ENCODE results near the gene RFTN1. TPM values are rescaled to one million over a fixed set of nuclear protein-coding genes. Genes with fewer than 3 reads are reported as not detected.
A peak's percentile ranks its signal among the peaks of the same experiment; 100 is the strongest.

The RFTN1 gene
- total RNA-seq, 2 experiments from 2014 or later: 74.9 to 75.1 TPM

- peaks cover 81% of the 10 kb centered on the region for H3K4me1 Mint-ChIP-seq
- POLR2A ChIA-PET: interaction anchor here (0.7 to 5.5 kb wide), 10 partner anchors 13 to 863 kb away, joined by 3 to 60 read pairs (median 4); partner anchors contain the start of genes DPH3, OXNAD1 and RFTN1
- H3K9me3 Mint-ChIP-seq: peaks cover 10% of the 10 kb centered on the region
- H3K4me3 Mint-ChIP-seq: peak overlapping the region; percentile 81
- DNase-seq: peak; percentile 36
- peak overlapping the region; percentile 92 for H3K27ac Mint-ChIP-seq
- H3K36me3 Mint-ChIP-seq (ENCODE audit: low read depth): peaks cover 68% of the 10 kb centered on the region
- H3K27me3 Mint-ChIP-seq: no peaks in the 10 kb centered on the region
- CTCF ChIA-PET: interaction anchor here (0.7 to 6.5 kb wide), 11 partner anchors 12 to 262 kb away, joined by 3 to 163 read pairs (median 5); partner anchors contain the start of genes DPH3, OXNAD1 and RFTN1
Observed at GRCh38 chr3:16288664-16289063, 224.8 kb downstream of the RFTN1 start.

DNA sequence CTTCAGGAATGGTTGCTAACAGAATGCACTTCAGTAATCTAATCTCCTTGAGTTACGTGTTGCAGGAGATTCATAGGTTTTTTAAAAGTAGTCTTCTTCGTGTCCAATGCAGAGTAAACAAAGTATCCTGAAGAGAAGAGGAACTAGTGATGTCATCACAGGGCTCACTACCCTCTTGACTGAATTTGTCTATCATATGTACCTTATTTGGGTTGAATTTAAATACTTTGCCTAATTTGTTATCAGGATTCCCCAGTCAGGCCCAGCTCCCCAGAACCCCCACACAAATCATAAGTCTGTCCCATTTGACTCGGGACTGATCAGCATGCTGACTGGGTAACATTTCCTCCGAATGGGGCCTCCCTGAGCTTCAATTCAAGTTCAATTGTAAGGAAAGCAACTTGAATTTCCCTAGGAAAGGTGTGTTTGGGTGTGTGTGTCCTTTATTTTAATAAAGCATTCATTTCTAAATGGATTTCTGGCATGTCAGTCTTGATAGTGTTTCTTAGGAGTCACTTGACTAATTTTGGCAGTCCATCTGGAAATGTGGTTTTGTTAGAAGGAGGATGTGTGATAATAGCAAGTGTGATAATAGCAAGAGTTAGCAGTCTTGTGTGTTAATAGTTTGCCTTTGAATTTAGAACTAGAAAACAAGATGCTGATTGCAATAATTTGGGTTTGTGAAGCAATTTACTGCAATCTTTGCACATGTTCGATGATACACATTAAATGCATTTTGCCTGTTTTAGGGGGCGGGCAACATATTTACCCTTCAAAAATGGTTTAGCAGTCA lies 226.6 kb downstream of the RFTN1 start:
- POLR2A ChIA-PET: interaction anchor here (0.6 to 2.3 kb wide), 16 partner anchors 14 to 865 kb away, joined by 3 to 26 read pairs (median 4); partner anchors contain the start of genes DPH3 and OXNAD1
- H3K4me1 Mint-ChIP-seq: peaks cover 71% of the 10 kb centered on the region
- peak overlapping the region; percentile 92 for H3K27ac Mint-ChIP-seq
- no peak for DNase-seq
- CTCF ChIA-PET: interaction anchor here (0.7 to 3.6 kb wide), 10 partner anchors 16 to 263 kb away, joined by 3 to 35 read pairs (median 7); partner anchors contain the start of genes DPH3 and OXNAD1
- no peaks in the 10 kb centered on the region for H3K27me3 Mint-ChIP-seq
- no peaks in the 10 kb centered on the region for H3K9me3 Mint-ChIP-seq
- H3K36me3 Mint-ChIP-seq (ENCODE audit: low read depth): peaks cover 72% of the 10 kb centered on the region
- peak overlapping the region; percentile 81 for H3K4me3 Mint-ChIP-seq

DNA sequence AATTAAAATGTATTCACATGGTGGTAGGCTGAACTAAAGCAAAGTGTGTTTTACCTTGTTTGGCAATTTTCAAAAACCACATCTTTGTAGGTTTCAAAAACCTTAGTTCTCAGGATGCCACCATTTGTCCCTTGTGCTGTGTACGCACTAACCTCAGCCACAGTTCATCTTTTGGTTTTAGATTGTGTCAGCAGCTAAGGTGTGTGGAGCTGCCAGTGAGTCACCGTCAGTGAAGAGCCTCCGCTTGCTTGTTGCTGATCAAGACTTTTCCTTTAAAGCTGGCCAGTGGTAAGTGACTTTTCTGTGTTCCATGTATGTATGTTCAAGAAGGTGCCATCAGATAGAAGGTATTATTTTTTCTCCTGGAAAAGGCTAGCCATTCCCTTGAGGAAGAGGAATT lies 227.3 kb downstream of the RFTN1 start:
- ChIA-PET CTCF (interaction anchor here (0.9 to 3.6 kb wide), 11 partner anchors 15 to 598 kb away, joined by 3 to 35 read pairs (median 5); partner anchors contain the start of genes DPH3 and OXNAD1), POLR2A (interaction anchor here (0.7 to 2.3 kb wide), 19 partner anchors 8 to 866 kb away, joined by 3 to 26 read pairs (median 4); partner anchors contain the start of genes DPH3 and OXNAD1)
- H3K4me1 Mint-ChIP-seq: peaks cover 64% of the 10 kb centered on the region
- peak overlapping the region; percentile 81 for H3K4me3 Mint-ChIP-seq
- DNase-seq: peak; percentile 82
- H3K36me3 Mint-ChIP-seq (ENCODE audit: low read depth): peaks cover 67% of the 10 kb centered on the region
- peak overlapping the region; percentile 92 for H3K27ac Mint-ChIP-seq
- H3K27me3 Mint-ChIP-seq: no peaks in the 10 kb centered on the region
- no peaks in the 10 kb centered on the region for H3K9me3 Mint-ChIP-seq

GRCh38 chr3:16284633-16285032 lies 228.9 kb downstream of the RFTN1 start:
- H3K27ac Mint-ChIP-seq: peak overlapping the region; percentile 92
- H3K9me3 Mint-ChIP-seq: no peaks in the 10 kb centered on the region
- H3K27me3 Mint-ChIP-seq: no peaks in the 10 kb centered on the region
- CTCF ChIA-PET: interaction anchor here (0.7 to 3.6 kb wide), 3 partner anchors 16 to 35 kb away, joined by 3 to 35 read pairs (median 18); no protein-coding TSS in a partner anchor
- peaks cover 49% of the 10 kb centered on the region for H3K4me1 Mint-ChIP-seq
- POLR2A ChIA-PET: interaction anchor here (2.3 kb wide), 1 partner anchor 19 kb away, joined by 9 read pairs; no protein-coding TSS in a partner anchor
- no peak for DNase-seq
- H3K36me3 Mint-ChIP-seq (ENCODE audit: low read depth): peaks cover 62% of the 10 kb centered on the region
- H3K4me3 Mint-ChIP-seq: no peak overlapping the region

GRCh38 chr3:16280671-16281070 lies 232.8 kb downstream of the RFTN1 start:
- H3K4me3 Mint-ChIP-seq: no peak overlapping the region
- peaks cover 16% of the 10 kb centered on the region for H3K4me1 Mint-ChIP-seq
- H3K27me3 Mint-ChIP-seq: no peaks in the 10 kb centered on the region
- CTCF ChIA-PET: interaction anchor here (1.0 to 4.1 kb wide), 2 partner anchors 12 to 32 kb away, joined by 3 to 17 read pairs; no protein-coding TSS in a partner anchor
- H3K9me3 Mint-ChIP-seq: no peaks in the 10 kb centered on the region
- H3K27ac Mint-ChIP-seq: no peak overlapping the region
- POLR2A ChIA-PET: interaction anchor here (1.1 to 1.2 kb wide), 2 partner anchors 11 to 16 kb away, joined by 3 to 4 read pairs; partner anchors contain the start of genes DPH3 and OXNAD1
- peaks cover 36% of the 10 kb centered on the region for H3K36me3 Mint-ChIP-seq (ENCODE audit: low read depth)
- no peak for DNase-seq

DNA sequence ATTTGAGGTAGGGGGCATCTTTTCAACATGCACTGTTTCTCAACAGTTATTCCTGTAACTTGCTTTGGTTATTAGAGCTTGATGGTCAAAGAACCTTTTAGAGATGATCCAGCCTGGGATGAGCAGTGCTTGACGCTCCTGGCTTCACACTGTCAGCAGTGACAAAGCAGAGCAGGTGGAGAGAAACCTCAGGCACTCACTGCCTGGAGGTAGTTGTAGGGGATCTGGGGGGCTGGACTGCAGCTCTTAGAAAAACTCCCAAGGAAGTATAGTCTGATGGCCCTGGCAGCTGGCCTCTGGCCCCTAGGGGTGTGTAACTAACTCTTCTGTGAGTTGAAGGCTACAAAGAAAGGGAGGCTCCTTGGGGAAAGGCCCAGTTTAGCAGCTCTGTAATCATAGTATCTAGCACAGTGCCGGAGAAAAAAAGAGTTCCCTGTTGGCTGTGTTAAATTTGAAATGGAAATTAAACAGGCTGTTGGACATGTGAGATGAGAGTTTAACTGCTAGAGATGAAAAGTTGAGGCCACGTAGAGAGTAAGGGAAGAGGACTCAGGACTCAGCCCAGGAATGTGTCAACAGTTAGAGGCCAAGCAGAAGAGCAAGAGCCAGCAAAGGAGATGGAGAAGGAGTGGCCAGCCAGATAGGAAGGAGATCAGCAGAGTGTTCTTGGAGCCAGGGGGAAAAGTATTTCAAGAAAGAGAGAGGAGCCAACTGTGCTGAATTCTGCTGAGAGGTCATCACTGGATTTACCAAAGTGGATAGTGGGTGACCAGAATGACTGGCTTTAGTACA lies 234.3 kb downstream of the RFTN1 start:
- peaks cover 3% of the 10 kb centered on the region for H3K4me1 Mint-ChIP-seq
- POLR2A ChIA-PET: no interaction called here
- CTCF ChIA-PET: interaction anchor here (4.1 kb wide), 1 partner anchor 11 kb away, joined by 17 read pairs; no protein-coding TSS in a partner anchor
- H3K27me3 Mint-ChIP-seq: no peaks in the 10 kb centered on the region
- H3K4me3 Mint-ChIP-seq: no peak overlapping the region
- peaks cover 25% of the 10 kb centered on the region for H3K36me3 Mint-ChIP-seq (ENCODE audit: low read depth)
- no peaks in the 10 kb centered on the region for H3K9me3 Mint-ChIP-seq
- no peak overlapping the region for H3K27ac Mint-ChIP-seq
- DNase-seq: no peak

- no peak overlapping the region for H3K4me3 Mint-ChIP-seq
- no peaks in the 10 kb centered on the region for H3K4me1 Mint-ChIP-seq
- no peaks in the 10 kb centered on the region for H3K27me3 Mint-ChIP-seq
- CTCF ChIA-PET: interaction anchor here (4.1 kb wide), 1 partner anchor 9 kb away, joined by 17 read pairs; no protein-coding TSS in a partner anchor
- no peak for DNase-seq
- POLR2A ChIA-PET: no interaction called here
- H3K36me3 Mint-ChIP-seq (ENCODE audit: low read depth): peaks cover 14% of the 10 kb centered on the region
- H3K9me3 Mint-ChIP-seq: no peaks in the 10 kb centered on the region
- no peak overlapping the region for H3K27ac Mint-ChIP-seq
Observed at GRCh38 chr3:16277471-16277870, 236.0 kb downstream of the RFTN1 start.

DNA sequence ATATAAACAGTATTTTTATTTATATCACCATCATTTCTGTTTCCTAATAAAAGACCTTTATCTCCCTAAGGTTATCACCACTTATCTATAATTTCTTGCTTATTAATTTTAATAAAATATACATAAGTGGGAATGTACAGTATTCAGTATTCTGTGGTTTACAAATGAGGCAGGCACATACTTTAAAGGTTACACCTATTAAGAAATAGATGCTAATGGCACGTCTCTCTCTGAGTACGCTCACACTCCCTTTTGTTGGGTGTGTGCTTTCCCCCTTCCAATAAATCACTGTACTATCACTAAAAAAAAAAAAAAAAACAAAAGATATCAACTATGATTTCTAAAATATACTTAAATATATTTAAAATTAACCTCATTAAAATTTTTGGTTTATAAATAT lies 239.6 kb downstream of the RFTN1 start:
- Mint-ChIP-seq H3K27ac (no peak overlapping the region), H3K27me3 (no peaks in the 10 kb centered on the region), H3K4me3 (no peak overlapping the region), H3K36me3 (ENCODE audit: low read depth) (peaks cover 30% of the 10 kb centered on the region), H3K9me3 (no peaks in the 10 kb centered on the region), H3K4me1 (peaks cover 3% of the 10 kb centered on the region)
- ChIA-PET POLR2A (interaction anchor here (1.2 kb wide), 1 partner anchor 9 kb away, joined by 3 read pairs; the partner anchor contains the start of genes DPH3 and OXNAD1), CTCF (no interaction called here)
- no peak for DNase-seq

DNA sequence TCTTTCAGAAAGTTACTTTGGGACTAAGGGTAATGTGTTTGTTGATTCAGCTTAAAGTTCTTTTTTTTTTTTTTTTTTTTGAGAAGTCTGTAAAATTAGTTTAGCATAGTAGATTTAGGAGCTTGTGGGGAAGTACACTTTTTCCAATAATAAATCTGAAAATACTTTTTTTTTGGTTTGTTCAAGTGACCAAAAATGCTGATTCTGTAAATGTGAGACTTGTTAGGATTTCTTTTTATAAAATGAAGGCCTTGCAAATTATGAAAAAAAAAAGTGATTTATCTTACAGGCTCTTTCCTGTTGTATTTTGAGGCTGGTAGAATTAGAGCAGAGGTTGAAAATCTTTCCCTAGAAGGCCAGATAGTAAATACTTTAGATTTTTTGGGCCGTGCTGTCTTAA lies 240.9 kb downstream of the RFTN1 start:
- H3K4me1 Mint-ChIP-seq: peaks cover 12% of the 10 kb centered on the region
- no peak overlapping the region for H3K27ac Mint-ChIP-seq
- ChIA-PET CTCF (interaction anchor here (0.7 to 2.9 kb wide), 8 partner anchors 14 to 616 kb away, joined by 3 to 11 read pairs (median 4); no protein-coding TSS in a partner anchor), POLR2A (interaction anchor here (1.2 kb wide), 1 partner anchor 239 kb away, joined by 3 read pairs; no protein-coding TSS in a partner anchor)
- peaks cover 30% of the 10 kb centered on the region for H3K36me3 Mint-ChIP-seq (ENCODE audit: low read depth)
- H3K9me3 Mint-ChIP-seq: no peaks in the 10 kb centered on the region
- H3K27me3 Mint-ChIP-seq: no peaks in the 10 kb centered on the region
- no peak overlapping the region for H3K4me3 Mint-ChIP-seq
- DNase-seq: no peak

DNA sequence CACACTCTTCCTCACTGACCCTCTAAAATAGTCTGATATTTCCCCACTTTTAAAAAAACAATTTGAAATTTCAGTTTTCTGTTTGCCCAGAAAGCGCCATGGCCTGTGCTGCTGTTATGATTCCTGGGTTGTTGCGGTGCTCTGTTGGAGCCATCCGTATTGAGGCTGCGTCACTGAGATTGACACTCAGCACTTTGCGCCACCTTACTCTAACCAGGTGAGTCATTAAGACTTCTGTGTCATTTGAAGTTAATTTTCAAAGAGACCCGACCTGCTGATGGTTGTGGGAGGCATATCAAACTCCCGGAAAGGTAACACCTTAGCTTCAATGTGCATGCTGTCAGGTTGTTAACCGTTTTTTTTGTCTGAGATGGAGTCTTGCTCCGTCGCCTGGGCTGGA lies 242.6 kb downstream of the RFTN1 start:
- H3K27ac Mint-ChIP-seq: no peak overlapping the region
- H3K27me3 Mint-ChIP-seq: no peaks in the 10 kb centered on the region
- DNase-seq: no peak
- ChIA-PET CTCF (interaction anchor here (2.9 to 7.8 kb wide), 2 partner anchors 15 to 19 kb away, joined by 11 to 75 read pairs; no protein-coding TSS in a partner anchor), POLR2A (interaction anchor here (1.4 kb wide), 1 partner anchor 15 kb away, joined by 5 read pairs; no protein-coding TSS in a partner anchor)
- no peak overlapping the region for H3K4me3 Mint-ChIP-seq
- no peaks in the 10 kb centered on the region for H3K9me3 Mint-ChIP-seq
- peaks cover 27% of the 10 kb centered on the region for H3K36me3 Mint-ChIP-seq (ENCODE audit: low read depth)
- H3K4me1 Mint-ChIP-seq: peaks cover 29% of the 10 kb centered on the region

- ChIA-PET CTCF (interaction anchor here (0.9 to 7.8 kb wide), 14 partner anchors 12 to 333 kb away, joined by 3 to 75 read pairs (median 14); no protein-coding TSS in a partner anchor), POLR2A (interaction anchor here (1.3 to 3.4 kb wide), 4 partner anchors 12 to 247 kb away, joined by 4 to 17 read pairs (median 8); partner anchors contain the start of gene RFTN1)
- Mint-ChIP-seq H3K27me3 (no peaks in the 10 kb centered on the region), H3K27ac (peak overlapping the region; percentile 41), H3K36me3 (ENCODE audit: low read depth) (peaks cover 17% of the 10 kb centered on the region), H3K4me3 (peak overlapping the region; percentile 9), H3K9me3 (no peaks in the 10 kb centered on the region), H3K4me1 (peaks cover 38% of the 10 kb centered on the region)
- DNase-seq: no peak
Observed at GRCh38 chr3:16266714-16267113, 246.8 kb downstream of the RFTN1 start.

Data from activated CD4-positive, alpha-beta memory T cell treated with anti-CD3 and anti-CD28 coated beads, Interleukin-2, amount 10 ng/mL, durations not matched to agents 7 days and 5 days (primary cell).